ENCODE measurements around the gene GOLGA8K. TPM values are rescaled to one million over a fixed set of nuclear protein-coding genes. Genes with fewer than 3 reads are reported as not detected.
"Not testable (repeated sequence)": the region's sequence is repeated elsewhere in the genome, so short reads cannot be mapped to it uniquely, and the experiment has no call there.

GOLGA8K gene, protein sequence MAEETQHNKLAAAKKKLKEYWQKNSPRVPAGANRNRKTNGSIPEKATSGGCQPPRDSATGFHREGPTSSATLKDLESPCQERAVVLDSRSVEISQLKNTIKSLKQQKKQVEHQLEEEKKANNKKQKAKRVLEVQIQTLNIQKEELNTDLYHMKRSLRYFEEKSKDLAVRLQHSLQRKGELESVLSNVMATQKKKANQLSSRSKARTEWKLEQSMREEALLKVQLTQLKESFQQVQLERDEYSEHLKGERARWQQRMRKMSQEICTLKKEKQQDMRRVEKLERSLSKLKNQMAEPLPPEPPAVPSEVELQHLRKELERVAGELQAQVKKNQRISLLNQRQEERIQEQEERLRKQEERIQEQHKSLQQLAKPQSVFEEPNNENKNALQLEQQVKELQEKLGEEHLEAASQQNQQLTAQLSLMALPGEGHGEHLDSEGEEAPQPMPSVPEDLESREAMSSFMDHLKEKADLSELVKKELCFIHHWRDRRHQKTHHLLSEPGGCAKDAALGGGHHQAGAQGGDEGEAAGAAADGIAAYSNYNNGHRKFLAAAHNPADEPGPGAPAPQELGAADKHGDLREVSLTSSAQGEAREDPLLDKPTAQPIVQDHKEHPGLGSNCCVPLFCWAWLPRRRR
- total RNA-seq = 1 to 10 TPM in 1 of 2 donors, under 1 TPM in 1; 0.90 to 1.4 TPM
- 1 to 10 TPM; 2.8 to 5.6 (median 3.5) TPM for polyA plus RNA-seq (ENCODE audit: insufficient read length in 6 of 6)
- long read RNA-seq, donor 1 = 0 reads
- long read RNA-seq, donor 2 = 0 reads
- long read RNA-seq, donor 3 = 0 reads
- long read RNA-seq, donor 4 = 0 reads
- long read RNA-seq, donor 5 = 0 reads
- long read RNA-seq, donor 6 = 0 reads
- long read RNA-seq, donor 7 = 0 reads
- long read RNA-seq, donor 8 = 0 reads
- long read RNA-seq, donor 9 = 0 reads
- long read RNA-seq, donor 10 = 0 reads
- long read RNA-seq, donor 11 = 0 reads
- long read RNA-seq, donor 12 = 0 reads

DNA sequence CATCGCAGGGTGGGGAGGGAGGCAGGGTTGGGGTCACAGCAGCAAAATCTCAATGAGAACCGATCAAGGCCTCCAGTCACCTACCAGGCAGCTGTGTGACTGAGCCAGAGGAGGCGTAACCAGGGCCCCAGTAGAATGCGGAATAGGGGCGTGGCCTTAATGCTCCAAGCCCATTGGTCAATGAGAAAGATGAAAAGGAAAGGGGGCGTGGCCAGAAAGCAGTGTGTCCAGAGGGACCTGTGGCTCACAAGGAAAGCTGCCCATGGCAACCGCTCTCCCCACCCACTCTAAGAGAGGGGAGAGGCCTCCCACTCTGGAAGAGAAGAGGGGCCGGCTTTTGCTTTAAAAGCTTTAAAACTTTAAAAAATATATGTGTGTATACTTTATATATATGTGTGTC is at the start of gene GOLGA8K:
TSS of gene GOLGA8K (minus strand) at position 101 of the 400 bp plus-strand sequence. CDS start at position 3, 98 bp downstream.
- H3K4me1 ChIP-seq; H3K36me3 ChIP-seq; ATAC-seq; H3K27me3 ChIP-seq; H3K9me3 ChIP-seq; intact Hi-C loops (cut with DNase I); H3K4me3 ChIP-seq; H3K27ac ChIP-seq; DNase-seq: not testable (repeated sequence)

GRCh38 chr15:32440445-32440977 is 37.4 kb upstream of the GOLGA8K start:
- H3K36me3 ChIP-seq; H3K27ac ChIP-seq; H3K27me3 ChIP-seq; DNase-seq; H3K4me1 ChIP-seq; intact Hi-C loops (cut with DNase I); H3K4me3 ChIP-seq; H3K9me3 ChIP-seq: not testable (repeated sequence)
- ATAC-seq = peak; percentile 71

- DNase-seq; H3K4me3 ChIP-seq; H3K36me3 ChIP-seq; H3K4me1 ChIP-seq; H3K27me3 ChIP-seq; H3K27ac ChIP-seq; H3K9me3 ChIP-seq; intact Hi-C loops (cut with DNase I): not testable (repeated sequence)
- peak; percentile 94 for ATAC-seq
Measured at GRCh38 chr15:32434102-32434963, 31.2 kb upstream of the GOLGA8K start.

GRCh38 chr15:32427635-32428034 is 24.5 kb upstream of the GOLGA8K start:
- DNase-seq; ATAC-seq; H3K4me1 ChIP-seq; H3K36me3 ChIP-seq; H3K27ac ChIP-seq; H3K4me3 ChIP-seq; H3K9me3 ChIP-seq; H3K27me3 ChIP-seq; intact Hi-C loops (cut with DNase I): not testable (repeated sequence)

- H3K27ac ChIP-seq; intact Hi-C loops (cut with DNase I); H3K36me3 ChIP-seq; H3K4me3 ChIP-seq; H3K27me3 ChIP-seq; H3K4me1 ChIP-seq; H3K9me3 ChIP-seq; ATAC-seq: not testable (repeated sequence)
- peak in 3 of 4 donors; percentile 15 to 53 (median 39) for DNase-seq
Measured at GRCh38 chr15:32426511-32426910, 23.4 kb upstream of the GOLGA8K start.

GRCh38 chr15:32407903-32408302 is 4.8 kb upstream of the GOLGA8K start:
- peak; percentile 23 for ATAC-seq
- H3K27me3 ChIP-seq; H3K4me3 ChIP-seq; intact Hi-C loops (cut with DNase I); DNase-seq; H3K9me3 ChIP-seq; H3K27ac ChIP-seq; H3K4me1 ChIP-seq; H3K36me3 ChIP-seq: not testable (repeated sequence)
- peak in 1 of 2 donors; percentile 12 for TF ChIP-seq CTCF (IDR thresholded peaks at IDR 0.05)

DNA sequence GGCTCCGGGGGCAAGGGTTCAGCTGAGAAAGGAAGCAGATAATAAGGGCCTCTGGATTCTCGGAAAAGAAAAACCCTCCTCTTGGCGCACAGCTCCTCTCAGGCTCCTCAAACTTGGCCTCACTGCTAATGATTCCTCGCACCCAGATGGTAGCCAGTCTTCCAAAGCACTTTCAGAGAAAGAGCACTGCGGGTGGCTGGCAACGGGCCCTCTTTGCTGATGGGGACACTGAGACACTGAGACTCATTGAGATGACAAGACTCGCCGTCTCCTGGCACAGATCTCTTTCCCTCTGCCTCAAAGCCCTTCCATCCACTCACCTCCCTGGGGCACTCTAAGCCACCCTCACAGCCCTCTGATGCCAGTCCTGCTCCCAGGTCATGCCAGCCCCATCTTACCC is 6.6 kb downstream of the GOLGA8K start:
- H3K27ac ChIP-seq; intact Hi-C loops (cut with DNase I); H3K9me3 ChIP-seq; H3K27me3 ChIP-seq; H3K4me1 ChIP-seq; H3K36me3 ChIP-seq; ATAC-seq; H3K4me3 ChIP-seq; DNase-seq: not testable (repeated sequence)

GRCh38 chr15:32394745-32395144 is 8.3 kb downstream of the GOLGA8K start:
- H3K36me3 ChIP-seq; ATAC-seq; H3K4me1 ChIP-seq; intact Hi-C loops (cut with DNase I); DNase-seq; H3K27ac ChIP-seq; H3K27me3 ChIP-seq; H3K4me3 ChIP-seq; H3K9me3 ChIP-seq: not testable (repeated sequence)

DNA sequence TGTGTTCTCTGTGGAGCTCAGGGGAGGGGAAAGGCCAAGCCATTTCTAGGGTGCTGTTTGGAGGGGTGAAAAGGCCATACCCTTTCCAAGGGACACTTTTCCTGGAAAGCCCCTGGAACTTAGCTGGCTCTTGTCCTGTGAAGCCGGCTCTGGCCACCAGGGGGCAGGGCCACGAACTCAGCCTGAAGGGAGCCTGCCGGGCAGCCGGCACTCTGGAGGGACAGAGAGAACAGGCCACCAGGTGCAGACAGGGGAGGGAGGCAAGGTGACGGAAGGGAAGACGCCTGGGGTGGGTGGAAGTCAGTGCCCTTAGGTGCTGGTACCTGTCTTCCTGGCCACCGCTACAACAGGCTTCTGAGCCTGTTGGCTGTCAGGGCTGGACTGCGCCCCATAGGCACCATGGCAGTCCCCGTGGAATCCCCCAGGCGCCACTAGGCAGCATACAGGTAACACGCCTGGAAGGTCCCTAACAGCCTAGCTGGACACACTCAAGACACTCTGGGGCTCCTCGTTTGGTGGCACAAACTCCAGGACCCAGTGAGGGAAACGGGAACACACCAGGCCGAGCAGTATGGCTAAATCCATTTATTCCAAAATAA is 14.9 kb downstream of the GOLGA8K start:
- H3K27ac ChIP-seq; H3K27me3 ChIP-seq; intact Hi-C loops (cut with DNase I); ATAC-seq; H3K9me3 ChIP-seq; H3K4me3 ChIP-seq; H3K36me3 ChIP-seq; DNase-seq; H3K4me1 ChIP-seq: not testable (repeated sequence)

- H3K9me3 ChIP-seq; H3K4me1 ChIP-seq; H3K27ac ChIP-seq; intact Hi-C loops (cut with DNase I); H3K4me3 ChIP-seq; H3K27me3 ChIP-seq; H3K36me3 ChIP-seq; ATAC-seq: not testable (repeated sequence)
- DNase-seq = peak in 1 of 4 donors; percentile 58
Measured at GRCh38 chr15:32385823-32386495, 17.1 kb downstream of the GOLGA8K start.

All from left lung (tissue), 14 donors.